HG03097 (cell line): ENCODE data around the gene TPRG1.

Experiments
- ATAC-seq: cut with Tn5 transposase; IDR thresholded peaks from one replicate; pipeline ENCODE4 v1.9.1; 2021; ENCODE audit not compliant: unreplicated experiment, low FRiP score

TPRG1 gene

DNA sequence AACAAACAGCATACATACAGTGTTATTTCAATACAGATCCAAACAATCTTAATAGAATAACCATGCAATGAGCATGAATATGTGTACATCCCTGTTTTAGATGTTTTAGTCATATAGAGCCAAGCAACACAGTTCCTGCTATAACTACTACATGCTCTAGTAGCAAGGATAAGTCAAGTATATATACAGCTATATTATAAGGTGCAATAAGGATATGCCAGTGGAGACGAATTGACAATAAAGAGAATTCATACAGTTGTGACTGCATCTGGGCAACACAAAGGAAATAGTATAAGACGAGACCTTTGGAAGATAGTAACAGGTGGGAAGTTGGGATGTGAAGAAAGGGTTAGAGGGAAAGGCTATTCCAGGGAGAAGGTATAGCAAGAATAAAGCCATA lies 103.4 kb downstream of the TPRG1 start:
- no peak for ATAC-seq

GRCh38 chr3:189275852-189276251 lies 104.1 kb downstream of the TPRG1 start:
- no peak for ATAC-seq

- no peak for ATAC-seq
These were observed 104.9 kb downstream of the TPRG1 start for GRCh38 chr3:189276444-189277219.

DNA sequence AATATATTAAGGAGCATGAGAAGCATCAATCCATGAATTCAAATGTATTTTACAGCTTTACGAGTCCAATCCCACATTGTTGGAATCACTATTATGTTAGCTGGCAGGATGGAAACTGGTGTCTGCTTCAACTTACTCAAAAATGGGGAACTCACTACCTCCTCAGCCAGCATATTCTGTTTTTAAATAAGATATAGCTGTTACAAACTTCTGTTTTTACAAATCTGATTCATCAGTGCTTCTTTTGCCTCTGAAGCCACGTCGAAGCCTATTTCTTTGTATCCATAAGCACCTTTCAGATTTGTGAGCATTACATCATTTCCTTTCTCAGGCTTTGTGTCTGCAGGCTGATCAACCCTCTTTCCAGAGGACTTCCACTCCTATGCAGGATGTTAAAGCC lies 105.9 kb downstream of the TPRG1 start:
- ATAC-seq, result no peak

DNA sequence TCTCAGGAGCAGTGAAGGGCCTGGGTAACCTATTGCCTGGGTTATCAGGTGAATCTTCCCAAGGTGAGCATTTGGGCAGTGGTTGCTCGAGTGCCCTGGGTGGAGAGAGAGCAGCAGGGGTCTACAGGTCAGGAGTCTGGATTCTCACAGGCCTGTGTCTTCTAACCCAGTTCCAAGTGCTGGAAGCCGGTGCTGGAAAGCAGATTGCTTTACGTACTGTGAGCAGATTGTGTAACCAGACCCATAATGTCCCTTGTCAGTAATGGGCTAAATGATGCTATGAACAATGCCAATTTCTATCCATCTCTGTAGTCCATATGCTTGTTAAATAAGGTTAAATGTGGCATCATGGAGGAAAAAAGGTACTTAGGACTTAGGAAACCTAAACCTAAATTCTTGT lies 106.5 kb downstream of the TPRG1 start:
- no peak for ATAC-seq

DNA sequence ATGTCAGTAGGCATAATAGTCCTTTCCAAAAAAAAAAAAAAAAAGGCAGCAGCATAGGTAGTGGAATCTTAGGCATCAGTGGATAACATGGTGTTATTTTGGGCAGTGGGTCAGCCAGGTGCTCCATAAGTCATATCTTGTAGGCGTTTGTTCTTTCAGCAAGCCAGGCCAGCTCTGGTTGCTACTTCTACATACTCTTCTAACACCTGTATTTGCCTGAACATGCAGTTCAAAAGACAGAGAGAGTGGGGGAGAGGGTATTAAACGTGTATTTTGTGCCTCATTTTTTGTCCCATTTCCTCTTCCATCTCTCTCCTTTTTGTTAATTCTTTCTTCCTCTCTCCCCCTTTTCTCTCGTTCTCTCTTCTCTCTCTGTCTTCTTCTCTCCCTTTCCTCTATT lies 110.4 kb downstream of the TPRG1 start:
- ATAC-seq, result no peak

GRCh38 chr3:189282741-189283140 lies 111.0 kb downstream of the TPRG1 start:
- no peak for ATAC-seq

- ATAC-seq, result no peak
These were observed 114.4 kb downstream of the TPRG1 start for GRCh38 chr3:189286188-189286587.

DNA sequence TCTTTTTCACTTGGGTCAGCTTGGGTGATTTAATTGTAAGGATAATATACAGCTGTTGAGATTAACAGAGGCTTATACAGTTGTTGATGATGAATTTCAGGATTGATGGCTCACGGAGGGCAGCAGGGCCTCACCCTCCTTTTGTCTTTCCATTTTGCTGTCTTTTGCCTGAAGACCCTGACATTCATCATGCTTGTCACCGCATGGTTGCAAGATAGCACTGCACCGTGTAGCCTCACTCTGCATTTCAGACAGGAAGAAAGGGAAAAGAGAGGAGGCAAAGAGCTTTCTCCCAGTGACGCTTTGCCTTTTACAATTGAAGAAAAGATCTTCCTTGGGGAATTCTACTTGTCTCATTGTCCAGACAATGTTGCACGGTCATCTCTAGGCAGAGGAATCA lies 115.1 kb downstream of the TPRG1 start:
- ATAC-seq, result no peak

DNA sequence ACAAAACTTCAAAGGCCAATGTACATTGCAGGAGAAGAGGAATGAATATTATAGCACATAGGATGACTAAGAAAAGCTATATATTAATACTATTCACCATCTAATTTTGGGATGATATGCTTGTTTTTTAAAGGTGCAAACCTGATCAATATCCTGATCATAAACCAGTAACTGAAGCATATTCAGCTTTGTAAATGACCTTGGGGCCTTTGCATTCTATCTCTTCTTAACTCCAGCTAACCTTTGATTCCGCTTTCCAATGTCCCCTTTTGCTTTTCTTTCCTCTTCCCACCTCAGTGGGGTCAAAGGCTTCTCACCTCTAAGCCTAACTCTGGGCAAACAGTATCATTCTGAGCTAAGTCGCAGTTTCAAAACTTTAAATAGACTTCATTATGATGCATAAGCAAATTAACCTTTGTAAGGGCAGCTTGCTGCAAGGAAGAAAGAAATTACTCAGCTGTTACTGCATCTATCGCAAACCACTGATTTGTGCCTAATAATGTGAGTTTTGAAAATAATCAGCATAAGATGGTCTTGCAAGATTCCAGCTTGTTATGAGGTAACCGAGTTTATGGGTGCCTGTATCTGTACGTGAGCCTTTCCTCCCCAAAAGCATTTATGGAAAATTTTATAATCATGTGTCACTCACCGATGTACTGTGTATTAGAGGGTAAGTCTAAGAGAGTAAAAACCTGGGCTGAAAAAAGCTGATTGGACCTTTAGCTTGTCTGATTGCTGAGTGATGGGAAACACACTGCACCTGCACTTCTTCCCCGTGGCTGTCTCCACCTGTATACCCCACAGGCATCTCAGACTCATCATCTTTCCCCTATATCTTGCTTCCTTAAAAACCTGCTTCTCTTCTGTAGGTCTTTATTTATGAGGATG lies 116.8 kb downstream of the TPRG1 start:
- ATAC-seq, result peak; percentile 80

DNA sequence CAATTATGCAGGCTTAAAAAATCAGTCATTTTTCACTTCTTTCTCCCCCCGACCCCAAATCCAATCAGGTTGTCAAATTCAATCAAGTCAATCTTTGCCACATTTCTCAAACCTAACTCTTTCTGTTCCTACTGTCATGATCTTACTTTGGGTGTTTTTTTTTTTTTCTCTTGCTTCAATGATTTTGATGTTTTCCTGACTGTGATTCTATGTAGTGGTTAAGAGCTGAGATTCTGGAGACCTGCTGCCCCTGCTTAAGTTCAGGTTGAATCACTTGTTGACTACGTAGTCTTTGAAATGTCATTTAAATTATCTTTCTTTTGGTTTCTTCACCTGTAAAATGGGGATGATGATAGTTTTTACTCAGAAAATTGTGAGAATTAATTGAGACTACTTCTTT lies 117.5 kb downstream of the TPRG1 start:
- no peak for ATAC-seq

- ATAC-seq, result no peak
These were observed 121.1 kb downstream of the TPRG1 start for GRCh38 chr3:189292667-189293484.

DNA sequence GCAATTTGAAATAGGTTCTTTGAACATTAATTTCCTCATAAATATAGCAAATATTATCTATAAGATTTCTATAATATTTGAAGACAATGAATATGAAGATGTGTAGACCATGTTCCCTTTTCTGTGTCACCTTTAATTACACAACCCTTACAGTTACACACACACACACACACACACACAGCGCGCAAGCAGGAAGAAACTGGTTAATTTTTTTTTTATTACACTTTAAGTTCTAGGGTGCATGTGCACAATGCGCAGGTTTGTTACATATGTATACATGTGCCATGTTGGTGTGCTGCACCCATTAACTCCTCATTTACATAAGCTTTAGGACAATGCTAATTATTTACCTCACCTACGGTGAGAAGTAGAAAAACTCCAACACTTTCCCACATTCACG lies 122.9 kb downstream of the TPRG1 start:
- ATAC-seq, result no peak

GRCh38 chr3:189295089-189295488 lies 123.3 kb downstream of the TPRG1 start:
- no peak for ATAC-seq

- ATAC-seq, result no peak
These were observed 126.2 kb downstream of the TPRG1 start for GRCh38 chr3:189297932-189298331.

GRCh38 chr3:189298469-189299375 lies 127.0 kb downstream of the TPRG1 start:
- ATAC-seq, result no peak

DNA sequence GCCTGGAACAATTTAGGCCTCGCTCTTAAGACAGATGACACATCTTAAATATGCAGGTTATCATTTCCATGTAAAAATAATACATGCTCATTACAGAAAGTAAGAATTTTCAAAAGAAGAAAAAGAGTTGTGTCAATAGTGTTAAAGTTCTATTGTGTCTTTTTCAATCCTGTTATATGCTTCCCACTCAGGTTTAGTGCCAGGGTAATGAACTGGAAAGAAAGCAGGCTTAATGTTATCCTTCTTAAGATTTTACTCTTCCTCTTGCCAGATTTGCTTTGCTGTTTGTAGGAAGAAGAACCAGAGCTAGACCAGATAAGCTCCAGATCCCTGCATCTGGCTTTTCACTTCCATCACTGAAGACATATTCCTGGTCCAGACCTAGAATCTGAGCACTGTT lies 128.6 kb downstream of the TPRG1 start:
- ATAC-seq, result no peak

DNA sequence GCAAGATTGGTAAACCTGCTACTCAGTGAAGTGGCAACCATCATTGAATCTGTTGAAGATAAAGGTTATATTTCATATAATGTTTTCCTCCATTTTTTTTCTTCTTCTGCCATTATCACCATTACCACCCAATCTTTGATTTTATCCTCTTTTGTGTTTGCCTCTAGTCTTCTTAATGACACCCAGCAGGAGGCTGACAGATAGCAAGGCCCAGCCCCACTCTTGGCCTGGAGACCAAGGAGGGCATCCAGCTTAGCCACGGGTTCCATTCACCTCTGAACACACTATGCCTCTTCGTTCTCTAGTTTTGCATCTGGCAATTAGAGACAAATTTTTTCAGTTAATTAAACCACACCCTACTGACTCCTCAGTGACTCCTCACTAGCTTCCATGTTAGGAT lies 129.7 kb downstream of the TPRG1 start:
- no peak for ATAC-seq

DNA sequence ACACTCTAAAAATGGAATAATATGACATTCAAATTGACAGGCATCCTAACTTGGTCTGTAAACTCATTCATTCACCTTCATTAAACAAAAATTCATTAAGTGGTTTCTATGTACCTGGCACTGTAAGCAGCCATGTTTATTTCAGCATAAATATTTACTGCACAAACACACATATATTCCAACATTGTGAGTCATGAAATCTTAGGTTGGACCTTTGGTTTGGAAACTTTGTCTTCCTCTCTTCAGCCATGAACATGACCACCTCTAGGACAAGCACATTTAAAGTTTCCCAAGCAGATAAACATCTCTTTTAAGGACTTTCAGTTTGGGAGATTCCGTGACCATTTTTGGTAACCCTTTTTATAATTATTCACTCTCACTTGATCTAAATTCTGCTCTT lies 131.8 kb downstream of the TPRG1 start:
- ATAC-seq, result no peak
